GM19324 (cell line): ENCODE data around the gene TMEM252.

Source experiments
- ATAC-seq: cut with Tn5 transposase; IDR thresholded peaks from one replicate; pipeline ENCODE4 v1.9.1; 2021; ENCODE audit warnings: mild to moderate bottlenecking, moderate library complexity; ENCODE audit not compliant: unreplicated experiment, low FRiP score

TMEM252 gene

GRCh38 chr9:68500457-68501381, 40.0 kb downstream of the TMEM252 start:
- ATAC-seq, result no peak

GRCh38 chr9:68498816-68499215, 41.9 kb downstream of the TMEM252 start:
- ATAC-seq, result no peak

GRCh38 chr9:68497629-68498028, 43.1 kb downstream of the TMEM252 start:
- ATAC-seq, result no peak

GRCh38 chr9:68496356-68496755, 44.3 kb downstream of the TMEM252 start:
- ATAC-seq, result no peak

GRCh38 chr9:68495247-68495646, 45.4 kb downstream of the TMEM252 start:
- ATAC-seq, result no peak

- ATAC-seq, result no peak
These were observed 46.6 kb downstream of the TMEM252 start for GRCh38 chr9:68493958-68494577.

GRCh38 chr9:68493541-68493940, 47.1 kb downstream of the TMEM252 start:
- no peak for ATAC-seq

GRCh38 chr9:68492806-68493205, 47.9 kb downstream of the TMEM252 start:
- ATAC-seq, result no peak

GRCh38 chr9:68489646-68490045, 51.0 kb downstream of the TMEM252 start:
- ATAC-seq, result no peak

- ATAC-seq, result no peak
These were observed 52.6 kb downstream of the TMEM252 start for GRCh38 chr9:68488126-68488525.
